Measurements from ENCODE around the gene PTPN9.

DNA sequence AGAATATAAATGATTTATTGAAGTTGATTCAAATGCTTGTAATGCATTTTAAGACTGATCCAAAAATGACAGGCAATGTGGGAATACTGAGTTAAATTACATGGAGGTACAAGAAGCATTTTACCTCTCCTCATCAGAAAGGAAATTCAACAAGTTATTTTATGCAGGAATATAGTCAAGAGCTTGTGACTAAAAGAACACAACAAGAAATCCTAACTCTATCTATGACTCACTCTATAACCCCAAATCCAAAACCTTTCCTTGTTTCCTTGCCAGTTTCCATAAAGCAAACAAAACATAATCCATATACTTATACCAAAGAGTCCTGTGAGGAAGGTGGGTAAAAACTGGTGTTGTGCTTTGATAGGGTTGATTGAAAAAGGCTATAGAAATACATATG is 158.4 kb downstream of the PTPN9 start:
- TF ChIP-seq POLR2A (IDR thresholded peaks at IDR 0.05) (no peak), POLR2AphosphoS5 (IDR thresholded peaks at IDR 0.05) (no peak), EP300 (IDR thresholded peaks at IDR 0.05) (no peak)
- TF ChIP-seq, protein P1, sequence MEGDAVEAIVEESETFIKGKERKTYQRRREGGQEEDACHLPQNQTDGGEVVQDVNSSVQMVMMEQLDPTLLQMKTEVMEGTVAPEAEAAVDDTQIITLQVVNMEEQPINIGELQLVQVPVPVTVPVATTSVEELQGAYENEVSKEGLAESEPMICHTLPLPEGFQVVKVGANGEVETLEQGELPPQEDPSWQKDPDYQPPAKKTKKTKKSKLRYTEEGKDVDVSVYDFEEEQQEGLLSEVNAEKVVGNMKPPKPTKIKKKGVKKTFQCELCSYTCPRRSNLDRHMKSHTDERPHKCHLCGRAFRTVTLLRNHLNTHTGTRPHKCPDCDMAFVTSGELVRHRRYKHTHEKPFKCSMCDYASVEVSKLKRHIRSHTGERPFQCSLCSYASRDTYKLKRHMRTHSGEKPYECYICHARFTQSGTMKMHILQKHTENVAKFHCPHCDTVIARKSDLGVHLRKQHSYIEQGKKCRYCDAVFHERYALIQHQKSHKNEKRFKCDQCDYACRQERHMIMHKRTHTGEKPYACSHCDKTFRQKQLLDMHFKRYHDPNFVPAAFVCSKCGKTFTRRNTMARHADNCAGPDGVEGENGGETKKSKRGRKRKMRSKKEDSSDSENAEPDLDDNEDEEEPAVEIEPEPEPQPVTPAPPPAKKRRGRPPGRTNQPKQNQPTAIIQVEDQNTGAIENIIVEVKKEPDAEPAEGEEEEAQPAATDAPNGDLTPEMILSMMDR (IDR thresholded peaks at IDR 0.05): no peak

Measured in suprapubic skin (tissue), 4 donors.